NOMO-1 (cell line): ENCODE results near the gene IFRD1.
"Not testable (repeated sequence)": the region's sequence is repeated elsewhere in the genome, so short reads cannot be mapped to it uniquely, and the experiment has no call there.

Experiments
- DNase-seq, 2 experiments: peaks; one replicate each; lab custom pipeline; 2025; ENCODE audit not compliant: unreplicated experiment in 2 of 2; lab: John Stamatoyannopoulos, UW

The IFRD1 gene

GRCh38 chr7:112511451-112512202 is 61.4 kb downstream of the IFRD1 start:
- no peak for DNase-seq

DNA sequence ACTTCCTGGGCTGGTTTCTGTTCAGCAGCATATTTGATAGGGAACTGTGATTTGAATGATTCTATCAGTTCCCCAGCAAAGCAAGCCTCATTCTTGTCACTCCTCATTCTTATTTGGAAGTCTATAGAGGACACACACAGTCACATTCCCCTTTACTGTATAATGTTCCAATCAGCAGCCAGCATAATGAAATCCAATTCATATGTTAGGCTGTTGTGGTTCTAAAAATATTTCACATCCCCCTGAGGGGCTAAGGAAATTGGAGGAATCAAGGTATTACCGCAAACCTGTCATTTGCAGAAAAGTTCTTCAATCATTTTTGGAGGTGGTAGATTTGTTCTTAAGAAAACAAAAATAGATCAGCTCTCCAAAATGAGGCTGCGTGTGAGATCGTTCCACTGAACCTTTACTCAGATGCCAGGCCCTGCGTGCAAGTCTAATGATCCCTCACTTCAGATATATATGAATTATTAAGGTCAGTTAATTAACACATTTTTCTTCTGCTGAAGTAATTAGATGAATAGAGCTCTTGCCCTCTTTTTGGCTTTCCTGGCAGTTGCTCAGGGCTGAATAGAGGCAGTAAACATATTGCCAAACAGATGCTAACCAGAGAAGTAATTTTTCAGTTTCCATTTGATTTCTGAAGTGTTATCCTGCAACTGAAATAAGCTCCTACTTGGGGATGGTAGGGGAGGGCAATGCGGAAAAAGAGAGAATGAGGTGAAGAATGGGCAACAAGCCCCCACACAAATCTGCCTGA is 62.4 kb downstream of the IFRD1 start:
- DNase-seq = no peak

- no peak for DNase-seq
These were observed 65.7 kb downstream of the IFRD1 start for GRCh38 chr7:112515989-112516388.

GRCh38 chr7:112516418-112516817 is 66.2 kb downstream of the IFRD1 start:
- not testable (repeated sequence) for DNase-seq

- DNase-seq = no peak
These were observed 67.2 kb downstream of the IFRD1 start for GRCh38 chr7:112517487-112517886.

DNA sequence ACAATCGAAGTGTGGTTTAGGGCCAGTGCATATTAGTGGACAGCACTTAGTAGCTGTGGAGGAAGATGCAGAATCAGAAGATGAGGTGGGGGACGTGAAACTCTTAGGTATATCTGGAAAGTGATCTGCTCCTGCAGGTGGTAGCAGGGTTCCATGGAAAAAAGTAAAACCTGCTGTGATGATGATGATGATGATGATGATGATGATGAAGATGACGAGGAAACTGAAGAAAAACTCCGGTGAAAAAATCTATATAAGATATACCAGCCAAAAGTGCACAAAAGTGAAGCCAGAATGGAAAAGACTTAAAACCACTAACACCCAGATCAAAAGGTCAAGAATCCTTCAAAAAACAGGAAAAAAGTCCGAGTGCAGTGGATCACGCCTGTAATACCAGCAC is 70.5 kb downstream of the IFRD1 start:
- no peak for DNase-seq

DNA sequence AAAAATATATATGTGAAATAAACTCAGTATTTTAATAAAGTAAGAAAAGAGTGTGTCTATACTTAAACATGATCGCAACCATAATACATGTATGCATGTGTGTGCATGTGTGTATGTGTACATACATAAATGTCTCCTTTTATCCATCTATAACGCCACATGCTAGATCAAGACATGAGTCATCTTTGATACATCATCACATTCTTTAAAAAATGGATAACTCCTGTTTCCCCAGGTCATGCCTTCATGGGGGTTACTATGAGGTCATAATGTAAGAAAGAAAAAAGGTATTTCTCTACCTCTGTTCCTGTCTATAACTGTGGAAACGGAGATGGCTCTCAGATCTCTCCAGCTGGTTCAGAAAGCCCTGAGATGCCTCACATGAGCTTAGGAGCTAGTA is 71.7 kb downstream of the IFRD1 start:
- DNase-seq = no peak

- DNase-seq = no peak
These were observed 73.6 kb downstream of the IFRD1 start for GRCh38 chr7:112523871-112524270.
